ENCODE measurements around the gene ABCC5.

GRCh38 chr3:183962807-183963206, 54.9 kb downstream of the ABCC5 start:
- no peak for TF ChIP-seq POLR2A (IDR thresholded peaks at IDR 0.05)
- no peak for TF ChIP-seq CTCF (IDR thresholded peaks at IDR 0.05)

Measured in uterus (tissue), 2 donors.